Measurements from ENCODE around the gene MLF2. TPM values are rescaled to one million over a fixed set of nuclear protein-coding genes. Genes with fewer than 3 reads are reported as not detected.

The MLF2 gene
- total RNA-seq, 6 experiments from 2014 or later: 104 to 185 (median 134) TPM

DNA sequence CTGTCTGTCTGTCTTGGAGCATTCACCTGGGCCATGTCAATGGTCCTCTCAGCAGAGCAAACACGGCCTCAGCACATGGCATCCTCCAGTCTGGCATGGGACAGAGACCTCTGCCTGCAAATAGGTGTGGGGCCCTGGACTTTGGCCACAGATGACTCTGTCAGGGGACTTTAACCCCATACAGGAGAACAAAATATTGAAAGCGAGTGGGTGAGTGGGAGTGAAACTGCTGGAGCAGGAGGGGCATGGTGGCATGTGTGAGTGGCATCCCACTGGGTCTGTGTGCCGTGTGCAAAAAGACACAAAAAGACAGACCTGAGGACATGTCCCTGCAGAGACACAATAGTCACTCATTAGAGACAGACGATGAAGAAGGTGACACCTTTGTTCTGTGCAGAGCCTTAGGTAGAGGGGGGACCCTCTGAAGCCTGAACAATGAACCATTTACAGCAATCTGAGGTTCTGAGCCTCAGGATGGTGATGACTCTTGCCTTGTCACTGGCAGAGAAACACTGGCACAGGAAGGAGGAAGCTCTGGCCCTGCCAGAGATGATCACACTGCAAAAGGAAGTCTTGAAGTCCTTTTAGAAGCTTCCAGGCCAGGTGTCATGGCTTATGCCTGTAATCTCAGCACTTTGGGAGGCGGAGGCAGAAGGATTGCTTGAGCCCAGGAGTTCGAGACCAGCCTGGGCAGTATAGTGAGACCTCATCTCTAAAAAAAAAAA lies 26.9 kb upstream of the MLF2 start:
- TF ChIP-seq, protein P1, sequence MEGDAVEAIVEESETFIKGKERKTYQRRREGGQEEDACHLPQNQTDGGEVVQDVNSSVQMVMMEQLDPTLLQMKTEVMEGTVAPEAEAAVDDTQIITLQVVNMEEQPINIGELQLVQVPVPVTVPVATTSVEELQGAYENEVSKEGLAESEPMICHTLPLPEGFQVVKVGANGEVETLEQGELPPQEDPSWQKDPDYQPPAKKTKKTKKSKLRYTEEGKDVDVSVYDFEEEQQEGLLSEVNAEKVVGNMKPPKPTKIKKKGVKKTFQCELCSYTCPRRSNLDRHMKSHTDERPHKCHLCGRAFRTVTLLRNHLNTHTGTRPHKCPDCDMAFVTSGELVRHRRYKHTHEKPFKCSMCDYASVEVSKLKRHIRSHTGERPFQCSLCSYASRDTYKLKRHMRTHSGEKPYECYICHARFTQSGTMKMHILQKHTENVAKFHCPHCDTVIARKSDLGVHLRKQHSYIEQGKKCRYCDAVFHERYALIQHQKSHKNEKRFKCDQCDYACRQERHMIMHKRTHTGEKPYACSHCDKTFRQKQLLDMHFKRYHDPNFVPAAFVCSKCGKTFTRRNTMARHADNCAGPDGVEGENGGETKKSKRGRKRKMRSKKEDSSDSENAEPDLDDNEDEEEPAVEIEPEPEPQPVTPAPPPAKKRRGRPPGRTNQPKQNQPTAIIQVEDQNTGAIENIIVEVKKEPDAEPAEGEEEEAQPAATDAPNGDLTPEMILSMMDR (IDR thresholded peaks at IDR 0.05): no peak
- TF ChIP-seq POLR2A (IDR thresholded peaks at IDR 0.05): no peak
- WGBS (ENCODE audit: insufficient coverage, low coverage, low lambda C conversion rate, missing lambda C conversion rate): 26% methylated on average over 4 of the region's 6 CpGs
- Histone ChIP-seq H3K27ac (peak overlapping the region; percentile 52 to 75 (median 62)), H3K4me3 (no peak overlapping the region), H3K36me3 (no peaks in the 10 kb centered on the region), H3K27me3 (no peaks in the 10 kb centered on the region), H3K9me3 (no peaks in the 10 kb centered on the region), H3K4me1 (peaks cover 0 to 52% (median 26%) of the 10 kb centered on the region in 4 donors)
- peak; percentile 85 to 91 (median 88) for DNase-seq
- intact Hi-C loops (cut with DNase I): no loop called here
- peak; percentile 62 to 79 (median 72) for ATAC-seq

DNA sequence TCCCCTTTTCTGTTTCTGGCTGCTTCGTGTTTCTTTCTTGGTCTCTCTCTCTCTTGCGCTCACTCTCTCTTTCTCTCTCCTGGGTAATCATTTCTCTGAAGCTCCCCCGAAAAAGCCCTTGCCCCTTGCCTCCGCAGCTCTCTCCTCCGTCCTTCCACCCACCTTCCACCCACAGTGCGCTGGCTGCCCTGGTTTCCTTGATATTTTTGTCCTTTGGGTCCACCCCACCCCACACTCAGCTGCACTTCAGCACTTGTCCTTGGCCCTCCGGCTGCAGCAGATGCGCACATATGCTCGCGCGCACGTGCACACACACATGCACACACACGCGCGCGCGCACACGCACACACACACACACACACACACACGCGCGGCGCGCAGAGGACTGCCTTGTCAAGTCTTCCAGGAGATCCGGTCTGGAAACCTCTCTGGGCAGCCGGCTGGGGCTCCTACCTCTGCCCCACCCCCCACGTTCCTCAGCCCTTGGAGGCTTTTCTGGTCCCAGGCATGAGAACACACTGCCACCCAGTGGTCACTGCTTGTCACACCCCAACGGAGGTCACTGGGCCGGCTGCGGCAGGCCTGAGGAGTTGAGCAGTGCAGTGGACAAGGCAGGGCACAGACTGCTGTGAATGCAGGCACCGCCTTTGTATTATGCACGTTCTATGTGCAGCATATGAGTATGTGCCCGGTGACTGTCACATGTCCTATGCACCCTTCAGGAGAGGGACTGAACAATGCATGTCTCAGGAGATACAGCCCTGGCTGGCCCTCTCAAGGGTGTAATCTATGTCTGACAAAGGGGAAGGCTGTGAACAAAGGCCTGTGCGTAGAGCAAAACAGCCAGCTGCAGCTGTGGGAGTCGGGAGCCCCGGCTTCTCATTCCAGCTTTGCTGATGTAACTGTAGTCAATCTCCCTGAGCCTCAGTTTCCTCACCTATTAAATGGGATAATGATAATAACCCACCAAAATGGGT lies 25.9 kb upstream of the MLF2 start:
- ATAC-seq (peak; percentile 88 to 94 (median 90)), DNase-seq (peak; percentile 93 to 96 (median 95))
- H3K27me3 ChIP-seq: no peaks in the 10 kb centered on the region
- peak overlapping the region; percentile 52 to 75 (median 62) for H3K27ac ChIP-seq
- intact Hi-C loops (cut with DNase I): no loop called here
- peaks cover 0 to 62% (median 27%) of the 10 kb centered on the region in 4 donors for H3K4me1 ChIP-seq
- no peaks in the 10 kb centered on the region for H3K9me3 ChIP-seq
- H3K36me3 ChIP-seq: no peaks in the 10 kb centered on the region
- peak overlapping the region; percentile 23 to 41 (median 30) for H3K4me3 ChIP-seq
- 3% methylated on average over 33 of the region's 35 CpGs for WGBS (ENCODE audit: insufficient coverage, low coverage, low lambda C conversion rate, missing lambda C conversion rate)
- TF ChIP-seq, protein P1 (IDR thresholded peaks at IDR 0.05): peak; percentile 95 to 99 (median 96)
- TF ChIP-seq POLR2A (IDR thresholded peaks at IDR 0.05): no peak

DNA sequence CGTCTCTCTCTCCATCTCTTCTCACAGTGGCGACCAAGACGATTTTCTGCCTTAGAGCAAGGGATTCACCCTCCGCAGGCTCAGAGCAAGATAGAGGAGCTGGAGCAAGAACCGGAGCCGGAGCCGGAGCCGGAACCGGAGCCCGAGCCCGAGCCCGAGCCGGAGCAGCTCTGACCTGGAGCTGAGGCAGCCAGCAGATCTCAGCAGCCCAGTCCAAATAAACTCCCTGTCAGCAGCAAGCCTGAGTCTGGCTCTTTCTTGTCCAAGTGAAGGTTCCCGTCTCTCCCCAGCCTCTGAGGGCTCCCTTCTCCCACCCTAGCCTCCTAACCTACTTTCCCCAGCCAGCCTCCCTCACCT lies 25.3 kb upstream of the MLF2 start:
- no peaks in the 10 kb centered on the region for H3K36me3 ChIP-seq
- no peaks in the 10 kb centered on the region for H3K9me3 ChIP-seq
- peak overlapping the region; percentile 23 to 41 (median 30) for H3K4me3 ChIP-seq
- peak overlapping the region; percentile 47 to 75 (median 62) for H3K27ac ChIP-seq
- TF ChIP-seq, protein P1 (IDR thresholded peaks at IDR 0.05): no peak
- TF ChIP-seq POLR2A (IDR thresholded peaks at IDR 0.05): no peak
- no peaks in the 10 kb centered on the region for H3K27me3 ChIP-seq
- WGBS (ENCODE audit: insufficient coverage, low coverage, low lambda C conversion rate, missing lambda C conversion rate): 37% methylated on average over 12 of the region's 14 CpGs
- intact Hi-C loops (cut with DNase I): no loop called here
- peaks cover 0 to 62% (median 27%) of the 10 kb centered on the region in 4 donors for H3K4me1 ChIP-seq
- peak in 1 of 3 donors; percentile 58 for DNase-seq
- ATAC-seq: peak; percentile 1 to 25 (median 14)

DNA sequence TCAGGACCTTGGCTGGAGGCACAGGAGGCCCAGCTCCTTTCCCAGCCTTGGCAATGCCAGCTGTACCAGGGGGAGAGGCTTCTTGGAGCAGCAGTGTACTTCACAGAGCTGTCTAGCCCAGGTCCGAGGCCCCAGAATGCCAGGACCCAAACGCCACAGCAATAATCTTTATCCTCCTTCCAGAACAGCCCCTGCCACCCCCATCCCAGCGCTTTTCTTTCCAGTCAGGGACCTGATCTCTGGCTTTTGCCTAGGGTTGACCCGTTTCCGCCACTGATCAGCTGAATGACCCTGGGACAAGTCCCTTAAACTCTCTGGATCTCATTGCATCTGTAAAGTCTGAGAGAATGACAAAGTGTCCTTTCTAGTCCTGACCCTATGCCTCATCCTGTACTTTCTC lies 24.4 kb upstream of the MLF2 start:
- peaks cover 0 to 62% (median 27%) of the 10 kb centered on the region in 4 donors for H3K4me1 ChIP-seq
- no peak overlapping the region for H3K27ac ChIP-seq
- WGBS (ENCODE audit: insufficient coverage, low coverage, low lambda C conversion rate, missing lambda C conversion rate): 24% methylated on average over 3 of the region's 5 CpGs
- ATAC-seq: no peak
- no peaks in the 10 kb centered on the region for H3K36me3 ChIP-seq
- DNase-seq: no peak
- H3K4me3 ChIP-seq: no peak overlapping the region
- no peaks in the 10 kb centered on the region for H3K9me3 ChIP-seq
- no peak for TF ChIP-seq POLR2A (IDR thresholded peaks at IDR 0.05)
- TF ChIP-seq, protein P1 (IDR thresholded peaks at IDR 0.05): no peak
- no peaks in the 10 kb centered on the region for H3K27me3 ChIP-seq
- intact Hi-C loops (cut with DNase I): no loop called here
